SU-DHL-6 (cell line): ENCODE measurements around the gene PFN1.

Source experiments
- H2AFZ ChIP-seq: fragments of 200-600 bp; sonication (generic); 2 replicates; pipeline ENCODE4 v1.6.1; 2014; ENCODE audit warnings: low read depth, mild to moderate bottlenecking, moderate library complexity, mixed read lengths, antibody characterized with exemption, low read length; ENCODE audit not compliant: severe bottlenecking
- H3F3A ChIP-seq: fragments of 200-600 bp; shearing (Covaris generic); 2 replicates; pipeline ENCODE4 v1.6.0; 2016; ENCODE audit warnings: antibody characterized with exemption, mild to moderate bottlenecking; ENCODE audit not compliant: insufficient read depth
- H3K27ac ChIP-seq: fragments of 200-600 bp; sonication (generic); 2 replicates; pipeline ENCODE4 v1.5.1; 2016; ENCODE audit warnings: low read depth, mild to moderate bottlenecking, low read length, moderate library complexity, mixed read lengths
- H3K27me3 ChIP-seq: fragments of 200-600 bp; sonication (generic), shearing (Covaris generic); 2 replicates; pipeline ENCODE4 v1.6.0; 2014; ENCODE audit warnings: mild to moderate bottlenecking, low read length
- H3K36me3 ChIP-seq: fragments of 200-600 bp; sonication (generic); 2 replicates; pipeline ENCODE4 v1.6.1; 2014; ENCODE audit warnings: mild to moderate bottlenecking, low read length, mixed read lengths
- H3K4me2 ChIP-seq: fragments of 300-600, 200-600 bp; shearing (Covaris generic), sonication (generic); 2 replicates; pipeline ENCODE4 v1.6.0; 2014; ENCODE audit warnings: low read length, low read depth, mild to moderate bottlenecking; ENCODE audit not compliant: poor library complexity, severe bottlenecking
- H3K4me3 ChIP-seq: fragments of 200-600 bp; sonication (generic); 2 replicates; pipeline ENCODE4 v1.5.1; 2014; ENCODE audit warnings: antibody characterized with exemption, low read length, mild to moderate bottlenecking, mixed read lengths; ENCODE audit not compliant: insufficient read depth, poor library complexity, severe bottlenecking
- H3K79me2 ChIP-seq: fragments of 200-600 bp; sonication (generic); 2 replicates; pipeline ENCODE4 v1.6.1; 2014; ENCODE audit warnings: mild to moderate bottlenecking, low read length, moderate library complexity; ENCODE audit not compliant: insufficient read depth
- H3K9ac ChIP-seq: fragments of 200-600 bp; sonication (generic); 2 replicates; pipeline ENCODE4 v1.7.0; 2014; ENCODE audit warnings: mild to moderate bottlenecking, low read length
- H3K9me2 ChIP-seq: fragments of 200-600 bp; sonication (generic); replicated peaks from 2 replicates; pipeline ENCODE4 v1.6.1; 2014; ENCODE audit warnings: low read length; ENCODE audit not compliant: insufficient read depth
- H3K9me3 ChIP-seq: fragments of 200-600 bp; sonication (generic); 2 replicates; pipeline ENCODE4 v1.6.1; 2014; ENCODE audit warnings: low read length, mixed read lengths; ENCODE audit not compliant: insufficient read depth
- H4K20me1 ChIP-seq: fragments of 200-600 bp; sonication (generic); 2 replicates; pipeline ENCODE4 v1.6.1; 2014; ENCODE audit warnings: low read depth, mild to moderate bottlenecking, antibody characterized with exemption, low read length, moderate library complexity, mixed read lengths
- CTCF ChIP-seq: fragments of 200-600 bp; sonication (generic); IDR thresholded peaks from one replicate; pipeline ENCODE4 v1.5.1; 2017; ENCODE audit warnings: antibody characterized with exemption, mild to moderate bottlenecking, low read length, moderate library complexity; ENCODE audit not compliant: insufficient read depth, poor library complexity, severe bottlenecking
- EZH2phosphoT487 ChIP-seq: fragments of 200-600 bp; sonication (generic), shearing (Covaris generic); conservative IDR thresholded peaks from 2 replicates; pipeline ENCODE4 v1.6.1; 2018; ENCODE audit warnings: mild to moderate bottlenecking, antibody characterized with exemption, low read length, moderate library complexity, mixed read lengths

The PFN1 gene

GRCh38 chr17:4955091-4955490 is 6.8 kb upstream of the PFN1 start:
- H2AFZ ChIP-seq: no peak overlapping the region
- no peaks in the 10 kb centered on the region for H3K9me3 ChIP-seq
- no peaks in the 10 kb centered on the region for H3F3A ChIP-seq
- no peak overlapping the region for H3K4me2 ChIP-seq
- no peak overlapping the region for H3K27ac ChIP-seq
- H3K9ac ChIP-seq: no peak overlapping the region
- TF ChIP-seq EZH2phosphoT487 (no peak), CTCF (no peak)
- no peak overlapping the region for H3K4me3 ChIP-seq
- H3K9me2 ChIP-seq: no peaks in the 10 kb centered on the region
- no peaks in the 10 kb centered on the region for H3K27me3 ChIP-seq
- no peaks in the 10 kb centered on the region for H3K36me3 ChIP-seq
- no peaks in the 10 kb centered on the region for H3K79me2 ChIP-seq
- H4K20me1 ChIP-seq: no peaks in the 10 kb centered on the region

- peaks cover 7% of the 10 kb centered on the region for H3F3A ChIP-seq
- no peaks in the 10 kb centered on the region for H3K36me3 ChIP-seq
- no peaks in the 10 kb centered on the region for H3K9me3 ChIP-seq
- H4K20me1 ChIP-seq: no peaks in the 10 kb centered on the region
- no peaks in the 10 kb centered on the region for H3K27me3 ChIP-seq
- TF ChIP-seq CTCF (no peak), EZH2phosphoT487 (no peak)
- no peak overlapping the region for H3K27ac ChIP-seq
- no peak overlapping the region for H3K4me2 ChIP-seq
- H3K4me3 ChIP-seq: no peak overlapping the region
- no peak overlapping the region for H3K9ac ChIP-seq
- no peak overlapping the region for H2AFZ ChIP-seq
- H3K9me2 ChIP-seq: no peaks in the 10 kb centered on the region
- H3K79me2 ChIP-seq: no peaks in the 10 kb centered on the region
Measured at GRCh38 chr17:4953451-4953961, 5.2 kb upstream of the PFN1 start.

- no peak overlapping the region for H3K4me3 ChIP-seq
- no peaks in the 10 kb centered on the region for H4K20me1 ChIP-seq
- H3K79me2 ChIP-seq: peaks cover 18% of the 10 kb centered on the region
- H3K9ac ChIP-seq: no peak overlapping the region
- H3F3A ChIP-seq: peaks cover 24% of the 10 kb centered on the region
- H3K27ac ChIP-seq: no peak overlapping the region
- no peak overlapping the region for H2AFZ ChIP-seq
- H3K9me3 ChIP-seq: no peaks in the 10 kb centered on the region
- H3K4me2 ChIP-seq: no peak overlapping the region
- no peaks in the 10 kb centered on the region for H3K9me2 ChIP-seq
- peaks cover 7% of the 10 kb centered on the region; the same call in 1 of the 2 replicates for H3K36me3 ChIP-seq
- TF ChIP-seq EZH2phosphoT487 (no peak), CTCF (no peak)
- no peaks in the 10 kb centered on the region for H3K27me3 ChIP-seq
Measured at GRCh38 chr17:4951486-4951885, 3.2 kb upstream of the PFN1 start.
